Mesodermal cell (in vitro differentiated cells): ENCODE results near the gene LRRC8C.

ENCODE experiments used
- H3K27ac ChIP-seq: 2 replicates; pipeline ENCODE4 v1.7.0; 2013; ENCODE audit warnings: mild to moderate bottlenecking, low read depth, low read length, moderate library complexity; ENCODE audit not compliant: severe bottlenecking
- H3K36me3 ChIP-seq: 2 replicates; pipeline ENCODE4 v1.7.1; 2013; ENCODE audit warnings: mild to moderate bottlenecking, low read length, moderate library complexity; ENCODE audit not compliant: control insufficient read depth, insufficient read depth
- H3K4me1 ChIP-seq: one replicate; pipeline ENCODE4 v1.7.1; 2013; ENCODE audit warnings: mild to moderate bottlenecking, low read length; ENCODE audit not compliant: insufficient read depth, control insufficient read depth, poor library complexity, severe bottlenecking
- H3K4me3 ChIP-seq: 2 replicates; pipeline ENCODE4 v1.7.0; 2013; ENCODE audit warnings: low read length, control low read depth, mild to moderate bottlenecking; ENCODE audit not compliant: insufficient read depth, poor library complexity, severe bottlenecking; ENCODE audit errors: extremely low read depth
- H3K9me3 ChIP-seq: 2 replicates; pipeline ENCODE4 v1.7.1; 2013; ENCODE audit warnings: mild to moderate bottlenecking, low read length, moderate library complexity; ENCODE audit not compliant: control insufficient read depth
- WGBS, 2 experiments: methylation state at CpG; one replicate each; pipeline ENCODE4 v1.1.5; 2013; ENCODE audit warnings: missing lambda C conversion rate in 2 of 2; ENCODE audit not compliant: insufficient coverage in 2 of 2; 5-methylcytosine and 5-hydroxymethylcytosine counted together

Gene LRRC8C

DNA sequence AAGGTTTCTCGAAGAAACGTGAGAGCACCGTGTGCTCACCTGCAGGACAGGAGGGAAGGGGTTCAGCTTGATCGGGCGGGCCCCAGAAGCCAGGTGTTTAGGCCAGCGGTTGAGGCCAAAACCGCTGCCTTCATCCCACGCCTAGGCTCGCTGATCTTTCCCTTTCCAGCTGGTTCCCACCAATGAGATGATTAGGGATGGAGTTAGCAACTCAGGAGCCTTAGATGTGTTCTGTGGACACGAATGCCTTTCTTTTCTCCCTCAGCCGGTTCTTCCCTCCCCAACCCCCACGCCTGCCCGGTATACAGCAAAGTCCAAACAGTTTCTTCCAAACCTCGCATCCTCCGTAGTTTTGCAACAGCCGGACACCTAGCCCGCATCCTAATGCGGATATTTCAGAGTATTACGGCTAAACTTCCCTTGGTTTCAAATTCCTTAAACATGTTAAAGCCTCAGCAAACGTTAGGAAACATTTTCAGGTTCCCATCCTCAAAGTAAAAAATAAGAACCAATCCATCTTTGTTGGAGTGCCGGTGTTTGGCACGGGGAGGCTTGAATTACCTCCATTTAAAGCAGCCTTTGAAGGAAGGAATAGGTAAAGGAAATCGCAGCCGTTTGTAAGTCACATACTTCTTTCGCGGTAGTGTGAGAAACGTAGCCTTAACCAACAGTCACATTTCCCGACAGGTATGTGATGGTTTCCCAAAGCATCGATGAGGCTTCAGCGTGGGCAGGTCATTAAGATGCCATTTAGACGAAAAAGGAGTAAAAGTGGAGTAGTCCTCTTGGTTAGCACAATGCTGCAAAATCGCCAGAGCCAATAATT, 1.1 kb downstream of the LRRC8C start:
- H3K4me3 ChIP-seq = peak overlapping the region; percentile 64
- no peaks in the 10 kb centered on the region for H3K9me3 ChIP-seq
- H3K27ac ChIP-seq = no peak overlapping the region
- peaks cover 6% of the 10 kb centered on the region for H3K4me1 ChIP-seq
- 4 to 5% methylated on average over 17 to 20 of the region's 32 CpGs for WGBS, 2 experiments
- H3K36me3 ChIP-seq = no peaks in the 10 kb centered on the region

DNA sequence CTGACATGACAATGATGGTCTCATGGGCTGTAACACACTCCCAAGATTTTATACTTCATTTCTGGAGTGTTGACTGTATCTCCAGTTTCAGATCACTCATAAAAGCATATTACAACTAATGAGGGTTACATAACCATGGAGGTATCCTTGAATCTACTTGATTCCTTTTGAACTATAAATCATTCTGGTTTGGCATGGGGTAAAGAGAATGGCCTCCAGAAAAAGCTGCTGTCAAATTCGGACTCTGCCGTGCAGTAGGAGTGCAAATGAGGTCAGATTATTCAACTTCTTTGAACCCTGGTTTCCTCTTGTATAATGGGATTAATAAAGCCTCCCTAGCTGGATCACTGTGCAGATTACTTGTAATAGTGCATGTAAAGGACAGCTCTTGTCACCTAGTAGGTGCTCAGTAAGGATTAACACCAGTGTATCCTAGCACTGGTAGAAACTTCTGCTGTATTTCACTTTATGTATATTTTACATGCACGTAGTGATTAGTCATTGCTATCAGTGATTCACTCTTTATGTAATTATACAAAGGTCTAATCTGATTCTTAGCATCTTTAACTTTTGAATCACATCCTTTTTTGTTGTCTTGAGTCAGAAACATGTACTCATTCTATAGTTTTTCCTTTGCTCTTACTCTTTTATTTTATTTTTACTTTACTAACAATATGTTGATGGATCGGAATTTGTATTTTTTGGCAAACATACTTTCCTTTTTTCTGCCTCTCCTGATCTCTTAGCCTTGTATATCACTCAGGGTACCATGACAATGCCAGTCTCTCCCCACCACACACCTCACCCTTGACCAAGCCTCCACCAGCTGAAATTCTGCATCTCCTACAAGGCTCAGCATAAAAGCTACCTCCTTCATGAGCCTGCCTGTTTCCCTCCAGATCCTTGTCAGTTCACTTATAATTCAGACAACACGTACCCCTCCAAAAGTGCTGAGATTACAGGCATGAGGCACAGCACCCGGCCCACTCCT, 3.2 kb downstream of the LRRC8C start:
- H3K36me3 ChIP-seq = no peaks in the 10 kb centered on the region
- 90 to 92% methylated on average over 2 to 3 of the region's 6 CpGs for WGBS, 2 experiments
- no peak overlapping the region for H3K27ac ChIP-seq
- peaks cover 6% of the 10 kb centered on the region for H3K4me1 ChIP-seq
- no peak overlapping the region for H3K4me3 ChIP-seq
- no peaks in the 10 kb centered on the region for H3K9me3 ChIP-seq

DNA sequence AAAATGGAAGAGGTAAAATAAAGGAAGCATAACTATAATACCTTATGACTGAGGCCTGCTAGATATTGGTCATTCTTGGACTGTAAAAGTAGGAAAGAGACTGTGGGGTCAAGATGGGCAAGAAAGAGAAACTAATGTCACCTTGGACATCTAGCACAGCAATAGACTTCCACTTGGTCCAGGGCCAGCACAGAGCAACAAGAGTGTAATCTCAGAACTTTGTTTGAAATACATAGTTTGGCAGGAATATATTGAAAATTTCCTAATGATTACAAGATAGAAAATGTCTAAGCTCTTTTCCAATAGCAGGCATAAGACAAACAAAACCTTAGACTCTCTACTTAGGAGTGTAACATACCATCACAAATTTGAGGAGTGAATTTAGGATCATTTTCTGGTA, 4.6 kb downstream of the LRRC8C start:
- Histone ChIP-seq H3K4me1 (peaks cover 3% of the 10 kb centered on the region), H3K9me3 (no peaks in the 10 kb centered on the region), H3K4me3 (no peak overlapping the region), H3K36me3 (no peaks in the 10 kb centered on the region), H3K27ac (no peak overlapping the region)

DNA sequence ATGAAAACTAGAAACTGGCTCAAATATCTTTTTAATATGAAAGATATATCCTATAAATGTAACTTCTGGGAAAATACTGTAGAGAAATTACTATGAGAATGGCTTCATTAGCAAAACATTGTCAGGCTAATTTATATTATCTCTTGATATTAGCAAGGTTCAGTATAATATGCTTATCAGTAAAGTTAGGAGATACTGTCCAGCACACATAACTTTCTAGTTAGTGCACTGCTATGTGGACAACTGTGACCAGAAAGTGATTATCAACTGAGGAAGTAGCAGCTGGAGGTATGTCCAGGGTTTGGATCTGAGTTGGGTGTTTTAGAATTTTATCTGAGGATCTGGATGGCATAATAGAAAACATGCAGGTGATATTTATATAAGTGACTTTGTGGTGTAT, 7.5 kb downstream of the LRRC8C start:
- Histone ChIP-seq H3K4me1 (peaks cover 3% of the 10 kb centered on the region), H3K27ac (no peak overlapping the region), H3K36me3 (no peaks in the 10 kb centered on the region), H3K4me3 (no peak overlapping the region), H3K9me3 (no peaks in the 10 kb centered on the region)

DNA sequence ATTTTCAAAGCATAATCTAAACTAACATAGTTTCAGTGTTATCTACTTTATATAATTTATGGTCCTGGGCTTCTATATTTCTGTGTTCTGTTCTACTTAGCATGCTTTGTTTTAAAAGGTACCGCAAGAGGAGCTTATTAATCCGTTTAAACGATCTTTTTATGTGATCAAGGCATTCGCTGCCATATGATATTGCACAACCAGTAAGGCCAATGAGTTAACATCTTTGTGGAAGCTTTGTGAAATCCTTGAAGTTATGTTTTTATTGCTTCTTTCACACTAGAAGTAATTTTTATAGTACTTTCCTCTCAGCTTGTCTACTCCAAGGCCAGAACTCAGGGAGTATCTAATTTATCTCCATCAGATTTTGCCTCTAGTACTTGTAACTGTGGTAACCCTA, 8.9 kb downstream of the LRRC8C start:
- peaks cover 7% of the 10 kb centered on the region for H3K9me3 ChIP-seq
- no peaks in the 10 kb centered on the region for H3K4me1 ChIP-seq
- no peak overlapping the region for H3K27ac ChIP-seq
- 96% methylated on average over 3 to 4 of the region's 4 CpGs for WGBS, 2 experiments
- no peak overlapping the region for H3K4me3 ChIP-seq
- H3K36me3 ChIP-seq = no peaks in the 10 kb centered on the region

DNA sequence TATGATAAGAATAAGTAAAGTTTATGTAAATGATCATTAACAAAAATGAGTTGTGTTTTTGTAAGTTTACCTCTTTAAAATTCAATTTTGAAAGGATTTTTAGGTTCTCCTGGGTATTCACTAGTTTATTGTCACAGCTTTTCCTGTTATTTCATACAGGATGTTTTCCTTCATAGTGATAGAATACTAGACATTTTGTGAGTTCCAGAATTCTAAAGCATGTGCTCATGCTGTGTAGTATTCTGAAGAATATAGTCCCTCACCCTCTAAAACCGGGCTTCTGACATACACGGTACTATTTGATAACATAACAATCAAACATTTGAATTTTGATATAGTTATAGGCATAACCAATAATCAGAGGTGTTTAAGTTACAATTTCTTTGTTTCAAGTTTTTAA, 10.7 kb downstream of the LRRC8C start:
- WGBS, 2 experiments = no CpG with 5 or more reads among the region's 2 CpGs
- no peaks in the 10 kb centered on the region for H3K4me1 ChIP-seq
- peaks cover 7% of the 10 kb centered on the region for H3K9me3 ChIP-seq
- H3K4me3 ChIP-seq = no peak overlapping the region
- H3K27ac ChIP-seq = no peak overlapping the region
- no peaks in the 10 kb centered on the region for H3K36me3 ChIP-seq

DNA sequence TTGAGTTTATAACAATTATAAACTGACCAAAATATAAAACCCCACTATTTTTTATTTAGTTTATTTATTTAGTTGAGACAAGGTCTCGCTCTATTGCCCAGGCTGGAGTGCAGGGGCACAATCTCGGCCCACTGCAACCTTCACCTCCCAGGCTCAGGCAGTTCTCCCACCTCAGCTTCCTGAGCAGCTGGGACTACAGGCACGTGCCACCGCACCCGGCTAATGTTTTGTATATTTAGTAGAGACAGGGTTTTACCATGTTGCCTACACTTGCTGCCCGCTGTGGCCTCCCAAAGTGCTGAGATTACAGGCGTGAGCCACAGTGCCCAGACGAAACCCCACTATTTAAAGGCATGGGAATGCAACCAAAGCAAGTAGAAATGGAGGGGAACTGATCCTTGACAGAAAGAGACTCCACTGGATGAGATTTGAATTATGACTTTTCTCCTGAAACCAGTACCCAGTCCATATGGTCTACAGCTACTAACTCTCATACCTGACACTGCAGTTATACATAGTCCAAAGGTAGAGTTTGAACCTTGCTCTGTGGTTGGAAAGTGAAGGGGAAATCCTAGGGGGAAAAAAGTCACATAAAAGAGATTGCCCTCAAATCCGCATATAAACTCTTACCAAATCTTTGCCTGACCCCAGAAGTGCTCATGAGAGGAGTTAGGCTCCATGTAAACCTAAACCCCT, 11.3 kb downstream of the LRRC8C start:
- Histone ChIP-seq H3K9me3 (peaks cover 7% of the 10 kb centered on the region), H3K4me3 (no peak overlapping the region), H3K4me1 (no peaks in the 10 kb centered on the region), H3K27ac (no peak overlapping the region), H3K36me3 (no peaks in the 10 kb centered on the region)
- WGBS, 2 experiments = 79 to 100% methylated on average over 3 to 6 of the region's 9 CpGs

DNA sequence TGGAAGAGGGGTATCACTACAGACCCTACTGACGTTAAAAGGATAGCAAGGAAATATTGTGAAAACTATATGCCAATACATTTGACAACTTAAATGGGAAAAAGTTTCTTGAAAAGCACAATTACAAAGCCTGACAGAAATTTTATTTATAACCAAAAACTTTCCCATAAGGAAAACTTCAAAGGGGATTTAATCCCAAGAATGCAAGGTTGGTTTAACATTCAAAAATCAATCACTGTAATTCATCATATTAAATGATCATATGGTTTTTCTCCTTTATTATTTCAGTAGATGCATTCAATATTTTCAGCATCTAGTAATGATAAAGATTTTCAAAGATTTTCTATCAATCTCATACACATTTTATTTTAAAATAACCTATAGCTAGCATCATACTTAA, 13.3 kb downstream of the LRRC8C start:
- no CpG with 5 or more reads among the region's 1 CpG for WGBS, 2 experiments
- no peaks in the 10 kb centered on the region for H3K36me3 ChIP-seq
- H3K27ac ChIP-seq = no peak overlapping the region
- H3K4me3 ChIP-seq = no peak overlapping the region
- no peaks in the 10 kb centered on the region for H3K4me1 ChIP-seq
- peaks cover 7% of the 10 kb centered on the region for H3K9me3 ChIP-seq

DNA sequence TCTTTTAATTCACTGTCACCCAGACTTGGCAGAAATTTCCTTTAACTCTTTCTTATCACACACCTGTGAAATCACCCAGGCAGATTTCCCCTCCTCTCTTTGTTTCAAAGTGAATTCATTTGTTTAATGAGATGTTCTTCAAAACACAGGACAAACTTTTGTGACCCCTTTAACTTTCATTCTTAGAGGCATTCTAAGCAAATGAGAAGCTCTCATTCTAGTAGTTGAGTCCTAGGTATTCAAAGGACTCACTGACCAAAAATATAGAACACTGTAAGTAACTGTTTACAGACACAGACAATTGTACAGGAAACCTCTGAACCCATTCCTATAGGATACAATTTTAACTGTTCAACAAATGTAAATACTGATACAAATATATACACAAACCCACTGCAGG, 16.9 kb downstream of the LRRC8C start:
- H3K27ac ChIP-seq = no peak overlapping the region
- H3K4me3 ChIP-seq = no peak overlapping the region
- H3K9me3 ChIP-seq = peaks cover 7% of the 10 kb centered on the region
- no peaks in the 10 kb centered on the region for H3K36me3 ChIP-seq
- no peaks in the 10 kb centered on the region for H3K4me1 ChIP-seq

DNA sequence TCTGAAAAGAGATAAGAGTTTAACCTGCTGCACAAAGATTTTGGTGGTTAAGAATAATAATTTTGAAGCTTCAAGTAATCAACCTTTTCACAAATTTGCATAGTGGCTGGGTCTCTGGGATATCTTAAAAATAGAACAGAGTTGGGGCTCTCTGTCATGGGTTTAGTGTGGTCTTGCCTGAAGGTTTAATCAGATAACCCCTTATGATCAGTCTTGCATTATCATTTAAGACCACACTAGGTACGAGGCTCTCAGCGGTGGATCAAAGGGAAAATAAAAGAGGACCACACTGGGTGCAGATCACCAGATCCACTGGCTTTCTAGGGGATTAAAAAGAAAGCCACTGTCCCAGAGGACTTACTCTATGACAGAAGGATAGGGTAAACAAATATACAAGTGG, 19.5 kb downstream of the LRRC8C start:
- no peaks in the 10 kb centered on the region for H3K36me3 ChIP-seq
- H3K9me3 ChIP-seq = no peaks in the 10 kb centered on the region
- 85 to 100% methylated on average over 2 of the region's 2 CpGs for WGBS, 2 experiments
- no peaks in the 10 kb centered on the region for H3K4me1 ChIP-seq
- no peak overlapping the region for H3K27ac ChIP-seq
- H3K4me3 ChIP-seq = no peak overlapping the region
